ENCODE data around the gene GSDME.

DNA sequence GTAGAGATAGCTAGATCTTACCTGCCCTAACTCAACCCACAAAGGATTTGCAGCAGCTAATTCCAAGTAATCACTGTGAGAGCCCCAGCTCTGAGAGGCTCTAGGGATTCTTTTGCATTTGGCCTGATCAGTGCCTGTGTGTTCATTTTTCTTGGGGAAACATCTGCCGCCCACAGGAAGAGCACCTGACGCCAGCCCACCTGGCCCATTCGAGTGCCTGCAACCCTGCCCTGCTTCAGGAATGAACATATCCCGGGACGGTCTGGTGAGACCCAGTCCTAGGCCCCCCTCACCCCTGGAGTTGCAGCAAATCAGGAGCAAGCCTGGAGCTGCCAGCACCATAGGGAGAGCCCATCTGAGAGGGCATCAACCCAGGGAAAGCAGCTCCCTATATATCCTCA lies 38.8 kb downstream of the GSDME start:
- TF ChIP-seq, protein P1, sequence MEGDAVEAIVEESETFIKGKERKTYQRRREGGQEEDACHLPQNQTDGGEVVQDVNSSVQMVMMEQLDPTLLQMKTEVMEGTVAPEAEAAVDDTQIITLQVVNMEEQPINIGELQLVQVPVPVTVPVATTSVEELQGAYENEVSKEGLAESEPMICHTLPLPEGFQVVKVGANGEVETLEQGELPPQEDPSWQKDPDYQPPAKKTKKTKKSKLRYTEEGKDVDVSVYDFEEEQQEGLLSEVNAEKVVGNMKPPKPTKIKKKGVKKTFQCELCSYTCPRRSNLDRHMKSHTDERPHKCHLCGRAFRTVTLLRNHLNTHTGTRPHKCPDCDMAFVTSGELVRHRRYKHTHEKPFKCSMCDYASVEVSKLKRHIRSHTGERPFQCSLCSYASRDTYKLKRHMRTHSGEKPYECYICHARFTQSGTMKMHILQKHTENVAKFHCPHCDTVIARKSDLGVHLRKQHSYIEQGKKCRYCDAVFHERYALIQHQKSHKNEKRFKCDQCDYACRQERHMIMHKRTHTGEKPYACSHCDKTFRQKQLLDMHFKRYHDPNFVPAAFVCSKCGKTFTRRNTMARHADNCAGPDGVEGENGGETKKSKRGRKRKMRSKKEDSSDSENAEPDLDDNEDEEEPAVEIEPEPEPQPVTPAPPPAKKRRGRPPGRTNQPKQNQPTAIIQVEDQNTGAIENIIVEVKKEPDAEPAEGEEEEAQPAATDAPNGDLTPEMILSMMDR (IDR thresholded peaks at IDR 0.05; ENCODE audit: insufficient read depth, low read depth, low read length) = no peak
- TF ChIP-seq EZH2 (IDR thresholded peaks at IDR 0.05; ENCODE audit: insufficient read depth, low read length) = no peak

Measured in astrocyte (in vitro differentiated cells and primary cell).